Stimulated activated naive CD8-positive, alpha-beta T cell treated with anti-CD3 and anti-CD28 coated beads, Interleukin-15, Interleukin-2, amounts not matched to agents 100 U/mL and 50 U/mL, for 24 hours (primary cell): ENCODE results near the gene RALY.
A peak's percentile ranks its signal among the peaks of the same experiment; 100 is the strongest.
"Not testable (repeated sequence)": the region's sequence is repeated elsewhere in the genome, so short reads cannot be mapped to it uniquely, and the experiment has no call there.

Source experiments
- ATAC-seq: fragments of 150-1000 bp; cut with Tn5 transposase; one replicate; pipeline ENCODE4 v1.10.0; 2021
- DNase-seq: peaks from one replicate; pipeline ENCODE4 v3.0.0; 2021

The RALY gene

GRCh38 chr20:34110025-34110744 is 116.5 kb downstream of the RALY start:
- ATAC-seq (no peak), DNase-seq (no peak)

GRCh38 chr20:34110745-34111641 is 117.3 kb downstream of the RALY start:
- peak; percentile 13 for DNase-seq

DNA sequence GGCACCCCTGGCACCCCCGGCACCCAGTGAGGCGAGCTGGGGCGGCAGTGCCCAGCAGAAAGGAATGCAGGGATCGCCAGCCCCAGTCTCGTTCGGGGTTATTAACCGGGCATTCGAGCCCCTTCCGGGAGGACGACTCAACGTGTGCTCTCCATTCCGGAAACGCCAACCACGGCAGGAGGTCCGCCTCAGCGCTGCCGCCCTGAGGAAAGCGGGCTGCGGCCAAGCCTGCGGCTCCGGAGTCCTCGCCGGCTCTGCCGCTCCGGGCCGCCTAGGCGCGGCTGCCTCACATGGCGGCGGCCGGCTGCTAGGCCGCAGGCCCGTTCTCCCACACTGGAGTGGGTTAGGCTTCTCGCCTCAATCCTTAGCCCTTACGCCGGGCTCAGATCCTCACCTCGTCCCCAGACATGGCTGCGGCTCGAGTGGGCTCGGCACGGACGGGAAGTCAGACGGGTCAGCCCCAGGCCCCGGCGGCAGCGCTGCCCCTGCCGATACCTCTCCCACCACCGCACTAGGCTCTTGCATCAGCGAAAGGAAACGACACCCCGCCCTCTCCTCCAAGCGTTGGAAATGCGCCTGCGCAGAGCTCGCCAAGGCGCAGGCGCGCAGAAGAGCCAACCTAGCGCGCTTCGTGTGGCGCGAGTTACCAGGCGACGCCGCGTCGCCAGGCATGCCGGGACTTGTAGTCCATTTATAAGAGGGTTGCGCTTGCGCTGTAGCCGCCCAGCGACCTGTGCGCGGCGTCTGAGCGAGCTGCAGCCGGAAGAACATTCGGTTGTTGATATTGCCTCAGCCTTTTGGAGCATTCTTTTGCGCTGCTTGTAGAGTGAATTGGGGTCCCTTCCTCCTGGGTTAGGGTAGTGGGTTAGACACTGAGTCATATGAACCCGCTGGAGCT is 118.2 kb downstream of the RALY start, which contains the start of gene EIF2S2:
Gene EIF2S2, minus strand, starts transcription at position 542 of the 898 bp plus-strand sequence. Its CDS starts 133 bp downstream, at position 409.
- DNase-seq (peak; percentile 93), ATAC-seq (peak; percentile 90)

More at GRCh38 chr20:34110745-34111641, 117.3 kb downstream of the RALY start:
- no peak for ATAC-seq

DNA sequence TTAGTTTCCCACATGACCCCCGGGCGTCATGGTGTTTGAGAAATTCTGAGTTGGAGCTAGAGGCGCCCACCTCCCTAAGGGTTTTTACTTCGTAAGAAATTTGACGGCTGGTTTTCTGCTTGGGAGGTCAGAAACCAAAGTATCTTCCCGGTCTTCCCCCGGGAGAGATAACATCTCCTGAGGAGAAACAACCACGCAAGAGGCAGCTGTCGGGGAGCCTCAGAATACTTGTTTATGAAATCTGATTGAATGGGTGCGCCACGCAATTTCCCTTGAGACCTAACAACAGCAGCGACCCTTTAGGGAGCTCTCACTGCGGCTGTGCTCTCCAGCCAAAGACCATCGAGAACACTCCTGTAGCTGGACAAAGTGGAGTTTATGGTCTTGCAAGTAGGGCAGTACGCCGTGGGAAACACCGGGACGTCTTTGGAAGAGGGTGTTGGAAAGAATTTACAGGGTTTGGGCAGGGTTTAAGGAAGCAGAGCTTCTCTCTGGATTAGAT is 118.9 kb downstream of the RALY start:
- no peak for DNase-seq
- no peak for ATAC-seq

DNA sequence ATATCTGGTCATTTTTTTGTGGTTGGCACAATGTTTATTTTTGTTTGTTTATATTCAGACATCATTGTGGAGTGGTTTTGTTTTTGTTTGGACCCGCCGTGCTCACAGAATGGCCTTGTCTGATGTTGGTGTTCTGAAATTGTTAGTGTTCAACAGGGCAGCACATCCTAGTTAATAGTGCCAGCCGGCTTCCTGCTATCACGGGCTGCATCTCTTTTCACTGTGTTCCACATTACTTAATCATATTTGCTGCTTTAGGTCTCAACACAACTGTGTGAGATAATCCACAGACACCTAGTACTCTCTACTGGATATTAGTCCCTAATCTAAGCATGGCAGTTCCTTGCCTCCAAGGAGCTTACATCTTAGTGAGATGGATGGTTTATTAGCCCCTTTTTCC is 121.1 kb downstream of the RALY start:
- no peak for ATAC-seq
- no peak for DNase-seq

- no peak for DNase-seq
- ATAC-seq = no peak
Observed at GRCh38 chr20:34115232-34115631, 121.5 kb downstream of the RALY start.

DNA sequence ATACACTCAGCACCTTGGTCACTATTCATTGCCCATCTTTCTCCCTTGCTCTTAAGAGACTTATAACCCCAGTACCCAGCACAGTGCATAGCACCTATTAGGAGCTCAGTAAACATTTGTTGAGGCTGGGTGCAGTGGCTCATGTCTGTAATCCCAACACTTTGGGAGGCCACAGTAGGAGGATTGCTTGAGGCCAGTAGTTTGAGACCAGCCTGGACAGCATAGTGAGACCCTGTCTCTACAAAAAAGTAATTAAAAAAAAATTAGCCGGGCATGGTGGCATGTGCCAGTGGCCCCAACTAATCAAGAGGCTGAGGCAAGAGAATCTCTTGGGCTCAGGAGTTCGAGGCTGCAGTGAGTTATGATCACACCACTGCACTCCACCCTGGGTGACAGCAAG is 126.5 kb downstream of the RALY start:
- DNase-seq (no peak), ATAC-seq (no peak)

- DNase-seq = no peak
- ATAC-seq = no peak
Observed at GRCh38 chr20:34122274-34122980, 128.7 kb downstream of the RALY start.

DNA sequence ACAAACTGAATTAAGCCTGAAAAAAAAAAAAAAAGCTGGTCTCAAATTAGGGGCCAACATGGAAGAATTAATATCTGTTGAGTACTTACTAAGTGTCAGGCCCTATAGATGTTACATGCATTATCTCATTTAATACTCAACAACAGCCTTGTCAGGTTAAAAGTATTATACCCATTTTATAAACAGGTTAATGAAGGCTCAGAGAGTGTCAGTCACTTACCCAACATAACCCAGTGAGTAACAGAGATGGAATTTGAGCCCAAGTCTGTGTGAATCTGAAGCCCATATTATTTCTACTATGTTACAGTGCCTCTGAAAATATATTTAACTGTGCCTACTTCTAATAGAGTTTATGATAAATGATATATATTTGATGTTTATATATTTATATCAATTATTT is 129.6 kb downstream of the RALY start:
- ATAC-seq = no peak
- DNase-seq = no peak

GRCh38 chr20:34124469-34125249 is 130.9 kb downstream of the RALY start:
- no peak for DNase-seq
- ATAC-seq = peak; percentile 80

- ATAC-seq = no peak
- no peak for DNase-seq
Observed at GRCh38 chr20:34127792-34128191, 134.1 kb downstream of the RALY start.

GRCh38 chr20:34129518-34130162 is 135.9 kb downstream of the RALY start:
- DNase-seq = peak; percentile 49
- ATAC-seq = peak; percentile 88

DNA sequence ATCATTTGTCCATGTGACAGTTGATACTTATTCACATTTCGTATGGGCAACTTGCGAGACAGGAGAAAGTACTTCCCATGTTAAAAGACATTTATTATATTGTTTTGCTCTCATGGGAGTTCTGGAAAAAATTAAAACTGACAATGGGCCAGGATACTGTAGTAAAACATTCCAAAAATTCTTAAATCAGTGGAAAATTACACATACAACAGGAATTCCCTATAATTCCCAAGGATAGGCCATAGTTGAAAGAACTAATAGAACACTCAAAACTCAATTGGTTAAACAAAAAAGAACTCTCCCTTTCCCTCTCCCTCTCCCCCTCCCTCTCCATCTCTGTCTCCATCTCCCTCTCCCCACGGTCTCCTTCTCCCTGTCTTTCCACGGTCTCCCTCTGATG is 137.8 kb downstream of the RALY start:
- DNase-seq (no peak), ATAC-seq (no peak)

DNA sequence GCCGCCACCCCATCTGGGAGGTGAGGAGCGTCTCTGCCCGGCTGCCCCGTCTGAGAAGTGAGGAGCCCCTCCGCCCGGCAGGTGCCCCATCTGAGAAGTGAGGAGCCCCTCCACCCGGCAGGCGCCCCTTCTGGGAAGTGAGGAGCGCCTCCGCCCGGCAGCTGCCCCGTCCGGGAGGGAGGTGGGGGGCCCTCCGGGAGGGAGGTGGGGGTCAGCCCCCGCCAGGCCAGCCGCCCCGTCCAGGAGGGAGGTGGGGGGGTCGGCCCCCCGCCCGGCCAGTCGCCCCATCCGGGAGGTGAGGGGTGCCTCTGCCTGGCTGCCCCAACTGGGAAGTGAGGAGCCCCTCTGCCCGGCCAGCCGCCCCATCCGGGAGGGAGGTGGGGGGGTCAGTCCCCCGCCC is 138.8 kb downstream of the RALY start:
- not testable (repeated sequence) for DNase-seq, ATAC-seq

DNA sequence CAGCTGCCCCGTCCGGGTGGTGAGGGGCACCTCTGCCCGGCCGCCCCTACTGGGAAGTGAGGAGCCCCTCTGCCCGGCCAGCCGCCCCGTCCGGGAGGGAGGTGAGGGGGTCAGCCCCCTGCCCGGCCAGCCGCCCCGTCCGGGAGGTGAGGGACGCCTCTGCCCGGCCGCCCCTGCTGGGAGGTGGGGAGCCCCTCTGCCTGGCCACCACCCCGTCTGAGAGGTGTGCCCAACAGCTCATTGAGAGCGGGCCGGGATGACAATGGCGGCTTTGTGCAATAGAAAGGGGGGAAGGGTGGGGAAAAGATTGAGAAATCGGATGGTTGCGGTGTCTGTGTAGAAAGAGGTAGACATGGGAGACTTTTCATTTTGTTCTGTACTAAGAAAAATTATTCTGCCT is 139.2 kb downstream of the RALY start:
- ATAC-seq = not testable (repeated sequence)

DNA sequence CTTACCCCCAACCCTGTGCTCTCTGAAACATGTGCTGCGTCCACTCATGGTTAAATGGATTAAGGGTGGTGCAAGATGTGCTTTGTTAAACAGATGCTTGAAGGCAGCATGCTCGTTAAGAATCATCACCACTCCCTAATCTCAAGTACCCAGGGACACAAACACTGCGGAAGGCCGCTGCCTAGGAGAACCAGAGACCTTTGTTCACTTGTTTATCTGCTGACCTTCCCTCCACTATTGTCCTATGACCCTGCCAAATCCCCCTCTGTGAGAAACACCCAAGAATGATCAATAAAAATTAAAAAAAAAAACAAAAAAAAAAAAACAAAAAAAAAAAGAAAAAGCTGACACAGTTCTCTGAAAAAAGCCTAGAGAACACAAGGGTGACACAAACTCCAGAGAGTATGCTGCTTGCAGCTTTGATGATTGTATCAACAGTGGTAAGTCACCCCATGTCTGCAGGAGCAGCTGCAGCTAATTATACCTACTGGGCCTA is 139.7 kb downstream of the RALY start:
- DNase-seq, ATAC-seq: not testable (repeated sequence)

More for the DNA sequence above, 139.2 kb downstream of the RALY start:
- not testable (repeated sequence) for DNase-seq
